IMR-90 (cell line): ENCODE data around the gene MYO1C. TPM values are rescaled to one million over a fixed set of nuclear protein-coding genes. Genes with fewer than 3 reads are reported as not detected.

Experiments
- polyA plus RNA-seq, 3 experiments: library from polyadenylated mRNA; depleted of rRNA; stranded (reverse); fragments of >200 nt; gene quantifications; 2 replicates each; pipeline ENCODE4 v1.2.3, GENCODE V29; 2012; ENCODE audit warnings: low replicate concordance in 1 of 3
- total RNA-seq: library from RNA; depleted of rRNA; stranded (reverse); fragments of >200 nt; gene quantifications from 2 replicates; pipeline ENCODE4 v1.2.3, GENCODE V29; 2012
- TF ChIP-seq, protein P1 (sequence below): fragments of 150-350 bp; IDR thresholded peaks from 2 replicates; pipeline ENCODE4 v1.6.1; 2017; ENCODE audit warnings: mild to moderate bottlenecking, antibody characterized with exemption, low read length, low read depth

MYO1C gene
- total and polyA plus RNA-seq, 2 of the 4 experiments (the other 2 are of a cell fraction) = 162 to 196 TPM

DNA sequence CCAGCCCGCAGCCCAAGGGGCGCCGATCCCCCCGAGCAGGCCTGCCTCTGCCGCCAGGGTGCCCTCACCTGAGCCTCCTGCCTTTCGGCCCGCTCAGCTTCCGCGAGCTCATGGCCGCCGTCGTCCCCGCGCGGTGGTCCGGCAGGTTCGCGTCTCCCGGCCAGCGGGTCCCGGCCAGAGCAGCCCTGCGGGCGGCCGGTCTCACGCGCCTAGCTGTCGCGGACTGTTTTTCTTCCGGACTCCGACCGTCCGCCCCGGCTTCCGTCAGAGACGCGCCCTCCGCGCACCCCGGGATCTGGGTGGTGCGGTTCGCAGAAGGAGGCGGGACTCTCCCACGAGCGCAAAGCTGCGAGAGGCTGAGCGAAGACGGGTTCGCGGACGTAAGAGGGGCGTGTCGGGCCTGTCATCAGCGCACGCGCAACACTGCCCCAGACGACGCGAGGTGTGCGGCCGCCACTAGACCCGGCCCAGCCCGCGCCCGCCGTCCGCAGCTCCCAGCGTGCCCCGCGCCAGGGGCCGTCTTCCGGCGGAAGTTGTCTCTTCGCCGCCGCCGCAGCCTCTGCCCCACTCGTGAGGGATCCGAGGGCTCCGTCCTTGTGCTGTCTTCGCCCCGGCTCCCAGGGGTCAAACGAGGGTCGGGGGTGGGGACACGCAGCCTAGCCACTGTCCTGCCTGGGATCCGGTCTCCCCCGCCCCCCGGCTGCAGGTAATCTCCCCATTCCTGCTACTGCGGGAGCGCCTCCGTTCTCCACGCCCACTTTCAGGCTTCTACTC, 24.1 kb upstream of the MYO1C start, which contains the start of gene INPP5K (continued):
- TF ChIP-seq, protein P1, sequence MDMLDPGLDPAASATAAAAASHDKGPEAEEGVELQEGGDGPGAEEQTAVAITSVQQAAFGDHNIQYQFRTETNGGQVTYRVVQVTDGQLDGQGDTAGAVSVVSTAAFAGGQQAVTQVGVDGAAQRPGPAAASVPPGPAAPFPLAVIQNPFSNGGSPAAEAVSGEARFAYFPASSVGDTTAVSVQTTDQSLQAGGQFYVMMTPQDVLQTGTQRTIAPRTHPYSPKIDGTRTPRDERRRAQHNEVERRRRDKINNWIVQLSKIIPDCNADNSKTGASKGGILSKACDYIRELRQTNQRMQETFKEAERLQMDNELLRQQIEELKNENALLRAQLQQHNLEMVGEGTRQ = peak; percentile 30; the same call in 1 of the 2 replicates
